K562 (cell line): ENCODE data around the gene GUK1. TPM values are rescaled to one million over a fixed set of nuclear protein-coding genes. Genes with fewer than 3 reads are reported as not detected.

Experiments used
- DLX4 ChIP-seq: fragments of 250-450 bp; sonication (Bioruptor Pico); IDR thresholded peaks from 2 replicates; pipeline ENCODE4 v1.6.1; 2021; ENCODE audit warnings: mild to moderate bottlenecking
- FOXM1 ChIP-seq, 2 experiments: fragments of 450-650 bp in 1 of 2; sonication (generic) in 1 of 2; formaldehyde crosslinking in 1 of 2; IDR thresholded peaks; 2 replicates each; pipeline versions ENCODE4 v1.6.1 to v1.9.0; 2017 to 2022; ENCODE audit warnings: low read depth in 2 of 2, mild to moderate bottlenecking in 2 of 2, missing genetic modification reagents in 1 of 2, moderate library complexity in 1 of 2
- NFE2 ChIP-seq: IDR thresholded peaks from 2 replicates; pipeline ENCODE4 v1.6.1; 2014; ENCODE audit warnings: antibody characterized with exemption, low read depth
- PHB ChIP-seq: fragments of 250-450 bp; sonication (Bioruptor Pico); IDR thresholded peaks from 2 replicates; pipeline ENCODE4 v1.5.0; 2021
- RBM39 ChIP-seq: fragments of 200-400 bp; formaldehyde crosslinking; optimal IDR thresholded peaks from 2 replicates; pipeline ENCODE3; 2018; ENCODE audit warnings: low read depth, low read length
- ZBTB34 ChIP-seq: fragments of 250-450 bp; sonication (Bioruptor Pico); IDR thresholded peaks from 2 replicates; pipeline ENCODE4 v1.8.0; 2021; ENCODE audit warnings: mild to moderate bottlenecking, moderate library complexity
- ZNF224 ChIP-seq: sonication (generic); formaldehyde crosslinking; IDR thresholded peaks from 2 replicates; pipeline ENCODE4 v1.8.0; 2022; ENCODE audit warnings: mild to moderate bottlenecking, missing genetic modification reagents
- polyA plus RNA-seq, 8 experiments: library from polyadenylated mRNA; depleted of rRNA in 4 of 8; stranded (reverse) in 5 of 8; unstranded in 3 of 8; fragments of >200 nt; fragmentation: Nextera tagmentation in 2 of 8; fragmentation: Illumina TruSeq in 1 of 8; extraction: Ambion mirVana in 2 of 8; extraction: Trizol in 1 of 8; gene quantifications; 2 replicates each; pipeline versions ENCODE4 v1.2.1 to v1.2.3, GENCODE V29; 2011 to 2014; ENCODE audit warnings: inconsistent platforms in 1 of 8, missing spikeins in 1 of 8
- total RNA-seq, 7 experiments: library from RNA; depleted of rRNA in 6 of 7; stranded (reverse); fragments of >200 nt in 6 of 7; fragmentation: Illumina TruSeq in 2 of 7; extraction: Trizol in 2 of 7; gene quantifications; 2 replicates each; pipeline versions ENCODE4 v1.2.1 to v1.2.3, GENCODE V29; 2011 to 2021; ENCODE audit warnings: low replicate concordance in 1 of 7
- TF ChIP-seq, protein P1 (sequence below), 2 experiments: fragments of 450-650 bp; formaldehyde crosslinking in 1 of 2; IDR thresholded peaks; 2 replicates each; pipeline versions ENCODE4 v1.4.0 to v1.6.1; 2014 to 2020; ENCODE audit warnings: mild to moderate bottlenecking in 2 of 2, borderline replicate concordance in 1 of 2, low read depth in 1 of 2

Gene GUK1
- total and polyA plus RNA-seq, 9 of the 15 experiments (the other 6 are each of a cell fraction or from before 2014, with no cell fraction given), result 7.0 to 331 (median 132) TPM

DNA sequence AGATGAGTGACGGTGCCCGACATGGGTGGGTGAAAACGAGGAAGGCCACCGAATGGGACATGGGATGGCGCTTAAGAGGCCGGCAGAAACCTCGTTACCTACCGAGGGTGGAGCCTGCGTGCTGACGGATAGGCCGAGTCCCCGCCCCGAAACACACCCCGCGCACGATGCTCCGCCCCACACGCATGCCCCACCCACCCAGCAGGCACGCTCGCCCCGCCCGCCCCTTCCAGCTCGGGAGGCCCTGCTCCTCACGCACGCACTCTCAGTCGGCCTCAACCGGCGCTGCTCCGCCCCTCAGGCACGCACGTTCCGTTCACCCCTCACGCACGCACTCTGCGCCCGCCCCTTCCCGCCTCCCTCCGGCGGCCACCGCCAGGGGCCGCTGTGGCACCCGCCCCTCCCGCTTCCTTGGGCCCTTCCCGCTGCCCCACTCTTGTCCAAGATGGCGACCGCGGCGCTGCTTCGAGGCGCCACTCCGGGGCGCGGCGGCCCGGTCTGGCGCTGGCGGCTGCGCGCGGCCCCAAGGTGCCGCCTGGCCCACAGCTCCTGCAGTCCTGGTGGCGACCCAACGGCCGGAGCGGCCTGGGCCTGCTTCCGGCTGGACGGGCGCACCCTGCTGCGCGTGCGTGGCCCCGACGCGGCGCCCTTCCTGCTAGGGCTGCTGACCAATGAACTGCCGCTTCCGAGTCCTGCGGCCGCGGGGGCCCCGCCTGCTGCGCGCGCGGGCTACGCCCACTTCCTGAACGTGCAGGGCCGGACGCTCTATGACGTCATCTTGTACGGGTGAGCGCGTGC is 25.5 kb downstream of the GUK1 start, which contains the start of gene IBA57 (continued):
- peak; percentile 24; the same call in 1 of the 2 replicates for TF ChIP-seq ZBTB34
- no peak for TF ChIP-seq ZNF224 (CRISPR knock-in tag)
- TF ChIP-seq PHB, result no peak
- TF ChIP-seq, protein P1, sequence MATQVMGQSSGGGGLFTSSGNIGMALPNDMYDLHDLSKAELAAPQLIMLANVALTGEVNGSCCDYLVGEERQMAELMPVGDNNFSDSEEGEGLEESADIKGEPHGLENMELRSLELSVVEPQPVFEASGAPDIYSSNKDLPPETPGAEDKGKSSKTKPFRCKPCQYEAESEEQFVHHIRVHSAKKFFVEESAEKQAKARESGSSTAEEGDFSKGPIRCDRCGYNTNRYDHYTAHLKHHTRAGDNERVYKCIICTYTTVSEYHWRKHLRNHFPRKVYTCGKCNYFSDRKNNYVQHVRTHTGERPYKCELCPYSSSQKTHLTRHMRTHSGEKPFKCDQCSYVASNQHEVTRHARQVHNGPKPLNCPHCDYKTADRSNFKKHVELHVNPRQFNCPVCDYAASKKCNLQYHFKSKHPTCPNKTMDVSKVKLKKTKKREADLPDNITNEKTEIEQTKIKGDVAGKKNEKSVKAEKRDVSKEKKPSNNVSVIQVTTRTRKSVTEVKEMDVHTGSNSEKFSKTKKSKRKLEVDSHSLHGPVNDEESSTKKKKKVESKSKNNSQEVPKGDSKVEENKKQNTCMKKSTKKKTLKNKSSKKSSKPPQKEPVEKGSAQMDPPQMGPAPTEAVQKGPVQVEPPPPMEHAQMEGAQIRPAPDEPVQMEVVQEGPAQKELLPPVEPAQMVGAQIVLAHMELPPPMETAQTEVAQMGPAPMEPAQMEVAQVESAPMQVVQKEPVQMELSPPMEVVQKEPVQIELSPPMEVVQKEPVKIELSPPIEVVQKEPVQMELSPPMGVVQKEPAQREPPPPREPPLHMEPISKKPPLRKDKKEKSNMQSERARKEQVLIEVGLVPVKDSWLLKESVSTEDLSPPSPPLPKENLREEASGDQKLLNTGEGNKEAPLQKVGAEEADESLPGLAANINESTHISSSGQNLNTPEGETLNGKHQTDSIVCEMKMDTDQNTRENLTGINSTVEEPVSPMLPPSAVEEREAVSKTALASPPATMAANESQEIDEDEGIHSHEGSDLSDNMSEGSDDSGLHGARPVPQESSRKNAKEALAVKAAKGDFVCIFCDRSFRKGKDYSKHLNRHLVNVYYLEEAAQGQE (IDR thresholded peaks at IDR 0.05; ENCODE audit: borderline replicate concordance), result peak; percentile 52
- TF ChIP-seq, protein P1 (CRISPR knock-in tag; IDR thresholded peaks at IDR 0.05; ENCODE audit: low read depth), result peak; percentile 90
- no peak for TF ChIP-seq DLX4 (CRISPR knock-in tag)
- no peak; the same call in 1 of the 2 replicates for TF ChIP-seq NFE2
- TF ChIP-seq FOXM1 (IDR thresholded peaks at IDR 0.05; ENCODE audit: low read depth), result no peak
- TF ChIP-seq FOXM1 (CRISPR knock-in tag; IDR thresholded peaks at IDR 0.05; ENCODE audit: low read depth), result 0 out of 2 replicates have a peak, but pooled peaks have one; percentile 44
- TF ChIP-seq RBM39, result no peak
